Stimulated activated CD8-positive, alpha-beta memory T cell treated with anti-CD3 and anti-CD28 coated beads, Interleukin-15, amount 100 ng/mL, for 1 hour (primary cell): ENCODE results near the gene ATRN.
"Not testable (repeated sequence)": the region's sequence is repeated elsewhere in the genome, so short reads cannot be mapped to it uniquely, and the experiment has no call there.

ENCODE experiments used
- DNase-seq: peaks from one replicate; pipeline ENCODE4 v3.0.0-alpha.2; 2020; ENCODE audit warnings: low read depth

The ATRN gene

DNA sequence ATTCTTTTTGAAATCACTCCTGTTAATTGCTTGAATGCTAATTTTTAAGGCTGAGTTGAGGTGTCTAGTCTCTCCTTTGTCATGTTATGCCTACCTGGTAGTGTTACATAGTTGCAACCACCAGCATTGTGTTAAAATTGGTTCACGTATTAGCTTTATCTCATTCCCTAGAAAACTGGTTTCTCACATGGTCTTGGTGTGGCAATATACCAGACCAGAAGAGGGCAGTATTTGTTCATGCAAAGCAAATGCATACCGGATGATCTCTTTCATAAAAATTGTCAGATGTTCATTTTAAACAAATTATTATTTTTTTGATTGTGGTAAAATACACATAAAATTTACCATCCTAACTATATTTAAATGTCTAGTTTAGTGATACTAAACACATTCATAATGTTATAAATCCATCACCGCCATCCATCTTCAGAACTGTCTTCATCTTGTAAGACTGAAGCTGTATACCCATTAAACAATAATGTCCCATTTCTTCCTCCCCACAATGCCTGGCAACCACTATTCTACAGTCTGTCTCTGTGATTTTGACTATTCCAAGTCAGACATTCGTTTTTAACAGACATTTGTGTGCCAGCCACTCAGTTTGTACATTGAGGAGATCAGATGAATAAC is 92.8 kb downstream of the ATRN start:
- DNase-seq, result no peak

DNA sequence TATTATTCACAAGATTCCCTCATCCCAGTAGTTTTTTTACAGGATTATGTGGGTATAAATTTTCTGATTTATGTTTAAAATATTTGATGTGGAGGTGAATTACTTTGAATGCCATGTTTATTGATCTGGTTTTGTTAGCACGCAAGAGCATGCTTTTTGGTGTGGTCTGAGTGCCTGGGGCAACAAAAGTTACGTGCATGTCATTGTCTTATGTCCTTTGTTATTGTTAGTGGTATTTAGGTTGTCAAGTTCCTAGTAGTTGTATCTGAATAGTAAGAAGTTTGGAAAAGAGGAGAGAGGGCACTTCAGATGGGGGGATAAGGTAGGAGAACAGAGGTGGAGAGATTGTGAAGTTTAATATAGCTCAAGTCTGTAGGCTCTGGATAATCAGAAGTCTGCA is 95.0 kb downstream of the ATRN start:
- DNase-seq, result no peak

DNA sequence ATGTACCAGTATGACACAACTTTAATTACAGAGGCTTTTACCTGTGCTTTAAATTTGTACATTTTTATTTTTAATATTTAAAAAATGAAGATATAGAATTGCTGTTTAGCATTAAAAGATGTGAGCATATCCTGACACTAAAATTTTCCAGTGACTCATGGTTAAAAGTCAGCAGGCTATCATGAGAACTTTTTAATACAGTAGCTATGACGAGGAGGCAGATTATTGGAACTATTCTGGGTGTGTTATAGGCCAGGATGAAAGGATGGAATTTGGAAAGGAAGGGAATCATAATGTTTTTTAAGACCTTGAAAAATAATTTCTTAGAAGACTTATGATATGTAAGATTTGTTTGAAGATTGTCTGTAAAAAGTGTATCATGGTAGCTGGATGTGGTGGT is 101.3 kb downstream of the ATRN start:
- no peak for DNase-seq

DNA sequence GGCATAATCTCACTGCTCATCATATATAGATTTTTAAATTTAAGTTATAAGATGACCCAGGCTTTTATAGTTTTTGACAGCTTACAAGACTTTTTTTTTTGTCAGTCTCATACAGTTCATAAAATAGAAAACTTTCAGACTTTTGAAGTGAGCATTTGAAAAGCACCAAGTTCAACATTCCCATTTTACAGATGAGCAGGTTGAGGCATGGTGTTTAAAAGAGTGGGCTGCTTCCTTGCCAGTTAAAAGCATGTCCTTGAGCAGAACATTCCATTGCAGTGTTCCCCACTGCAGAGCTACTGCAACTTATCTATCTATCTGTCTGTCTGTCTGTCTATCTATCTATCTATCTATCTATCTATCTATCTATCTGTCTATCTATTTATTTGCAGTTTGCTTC is 105.5 kb downstream of the ATRN start:
- DNase-seq, result no peak

DNA sequence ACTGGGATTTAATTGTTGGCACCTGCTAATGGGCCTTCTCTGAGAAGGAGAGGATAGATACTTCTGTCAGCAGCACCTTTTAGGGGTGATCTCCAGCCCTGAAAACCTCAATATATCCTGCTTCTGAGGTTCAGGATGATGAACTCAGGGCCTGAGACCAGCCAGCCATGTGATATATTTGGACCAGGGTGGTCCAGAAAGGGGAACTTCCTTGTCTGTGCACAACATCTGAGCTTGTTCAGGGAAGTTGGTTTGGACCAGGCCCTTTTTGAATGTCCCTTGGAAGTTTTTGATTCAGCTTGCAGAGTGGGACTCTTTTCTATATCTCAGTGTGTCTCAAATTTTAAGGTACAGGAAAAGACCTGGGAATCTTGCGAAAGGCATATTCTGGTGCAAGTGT is 106.5 kb downstream of the ATRN start:
- no peak for DNase-seq

DNA sequence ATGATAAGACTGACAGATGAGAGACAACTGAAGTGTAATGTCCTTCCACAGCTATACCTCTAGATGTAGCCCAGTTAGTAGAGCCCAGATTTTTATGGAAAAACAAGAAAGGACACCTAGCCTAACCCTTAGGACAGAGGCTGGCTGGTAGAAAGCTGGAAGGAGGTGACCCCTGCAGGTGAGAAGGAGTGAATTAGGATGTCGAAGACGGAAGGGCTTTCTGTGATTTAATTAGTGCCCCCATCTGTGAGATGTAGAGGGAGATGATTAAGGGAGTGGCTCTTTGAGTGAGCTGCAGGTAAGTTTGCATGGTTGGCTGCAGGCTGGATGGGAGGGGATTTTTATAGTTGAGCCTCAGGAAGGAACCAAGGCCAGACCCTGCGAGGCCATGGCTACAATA is 109.6 kb downstream of the ATRN start:
- DNase-seq, result no peak

DNA sequence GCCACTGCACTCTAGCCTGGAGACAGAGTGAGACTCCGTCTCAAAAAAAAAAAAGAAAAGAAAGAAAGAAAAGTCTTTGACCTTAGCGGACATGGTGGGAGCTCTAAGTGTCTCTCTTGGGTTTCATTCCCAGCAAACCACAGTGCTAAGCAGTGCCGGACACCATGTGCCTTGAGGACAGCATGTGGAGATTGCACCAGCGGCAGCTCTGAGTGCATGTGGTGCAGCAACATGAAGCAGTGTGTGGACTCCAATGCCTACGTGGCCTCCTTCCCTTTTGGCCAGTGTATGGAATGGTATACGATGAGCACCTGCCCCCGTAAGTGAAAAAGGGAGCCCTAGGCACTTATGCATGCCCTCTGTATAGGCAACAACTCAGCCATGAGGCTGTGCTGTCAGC is 112.9 kb downstream of the ATRN start:
- no peak for DNase-seq

DNA sequence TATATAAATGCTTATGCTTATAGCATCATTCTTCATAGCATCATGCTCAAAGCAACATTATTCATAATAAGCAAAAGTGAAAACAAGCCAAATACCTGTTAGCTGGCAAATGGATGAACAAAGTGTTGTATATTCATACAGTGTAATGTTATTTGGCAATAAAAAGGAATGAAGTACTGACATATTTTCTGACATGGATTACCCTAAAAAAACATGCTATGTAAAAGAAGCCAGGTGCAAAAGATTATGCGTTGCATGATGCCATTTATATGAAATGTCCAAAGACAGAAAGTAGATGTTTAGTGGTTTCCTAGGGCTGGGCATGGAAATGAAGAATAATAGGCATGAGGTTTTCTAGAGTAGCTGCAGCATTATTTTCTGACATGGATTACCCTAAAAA is 115.3 kb downstream of the ATRN start:
- DNase-seq, result no peak

DNA sequence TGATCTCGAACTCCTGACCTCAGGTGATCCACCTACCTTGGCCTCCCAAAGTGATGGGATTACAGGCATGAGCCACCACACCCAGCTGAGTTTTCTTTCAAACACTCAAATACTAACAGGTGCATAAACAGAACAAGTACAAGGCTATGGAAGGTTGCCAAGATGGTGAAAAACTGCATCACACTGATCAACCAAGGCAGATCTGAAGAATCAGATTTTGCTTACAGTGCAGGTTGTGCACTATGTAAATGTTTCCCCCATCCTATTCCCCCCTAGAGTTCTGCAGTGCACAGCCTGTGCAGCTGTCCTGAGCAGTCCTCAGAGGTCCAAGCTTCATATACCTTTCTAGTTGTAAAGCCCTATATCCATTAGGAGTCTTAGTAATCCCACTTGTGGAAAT is 119.3 kb downstream of the ATRN start:
- no peak for DNase-seq

DNA sequence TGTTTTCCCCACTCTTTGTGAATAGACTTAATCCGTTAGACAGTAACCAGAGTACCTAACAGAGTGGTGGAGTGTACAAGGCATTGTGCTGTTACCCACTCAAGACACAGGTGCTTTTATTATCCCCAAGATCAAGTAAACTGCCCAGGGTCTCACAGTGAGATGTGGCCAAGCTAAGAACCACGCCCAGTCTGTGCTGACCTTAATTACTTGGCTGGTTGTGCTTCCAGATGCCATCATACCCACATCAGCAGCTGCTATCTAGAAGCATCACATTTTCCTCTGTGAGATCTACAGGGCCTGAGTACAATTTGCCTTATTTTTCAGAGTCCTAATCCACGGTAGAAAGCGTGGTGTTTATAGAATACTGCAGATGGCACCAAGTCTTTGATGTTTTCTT is 122.1 kb downstream of the ATRN start:
- no peak for DNase-seq

DNA sequence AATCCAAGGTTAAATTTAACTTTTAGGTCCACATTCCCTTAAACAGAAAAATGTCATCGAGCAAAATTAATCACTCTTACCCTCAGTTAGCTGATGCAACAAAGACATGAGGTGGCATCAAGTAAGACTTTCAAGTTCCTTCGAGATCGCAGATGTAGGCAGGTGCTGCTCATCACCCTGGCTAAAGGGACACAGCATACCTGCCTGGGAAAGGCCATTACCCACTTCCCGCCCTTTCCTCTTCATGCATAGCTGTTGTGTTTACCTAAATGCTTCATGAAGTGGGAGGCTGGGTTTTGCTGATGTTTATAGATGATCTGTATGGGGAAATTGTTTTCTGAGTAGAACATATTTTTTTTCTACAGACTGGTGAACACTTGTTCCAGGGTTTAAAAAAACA is 124.7 kb downstream of the ATRN start:
- no peak for DNase-seq

DNA sequence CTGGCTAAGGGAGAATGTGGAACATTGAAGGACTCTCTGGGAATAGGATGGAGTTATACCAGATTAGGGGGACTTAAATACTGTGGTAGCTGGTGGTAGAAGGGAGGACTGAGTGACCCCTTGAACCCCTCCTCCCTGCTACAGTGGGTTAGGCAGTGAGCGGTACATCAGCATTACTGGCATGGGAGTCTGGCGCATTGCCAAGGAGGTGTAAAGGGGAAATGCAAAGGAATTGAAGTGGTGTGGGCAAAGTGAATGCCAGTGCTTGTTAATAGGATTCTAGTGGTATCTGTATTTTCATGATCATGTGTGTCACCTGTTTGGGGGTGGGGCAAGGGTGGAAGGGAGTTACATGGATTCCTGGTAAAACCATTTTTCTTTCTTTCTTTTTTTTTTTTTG is 132.3 kb downstream of the ATRN start:
- DNase-seq, result no peak

DNA sequence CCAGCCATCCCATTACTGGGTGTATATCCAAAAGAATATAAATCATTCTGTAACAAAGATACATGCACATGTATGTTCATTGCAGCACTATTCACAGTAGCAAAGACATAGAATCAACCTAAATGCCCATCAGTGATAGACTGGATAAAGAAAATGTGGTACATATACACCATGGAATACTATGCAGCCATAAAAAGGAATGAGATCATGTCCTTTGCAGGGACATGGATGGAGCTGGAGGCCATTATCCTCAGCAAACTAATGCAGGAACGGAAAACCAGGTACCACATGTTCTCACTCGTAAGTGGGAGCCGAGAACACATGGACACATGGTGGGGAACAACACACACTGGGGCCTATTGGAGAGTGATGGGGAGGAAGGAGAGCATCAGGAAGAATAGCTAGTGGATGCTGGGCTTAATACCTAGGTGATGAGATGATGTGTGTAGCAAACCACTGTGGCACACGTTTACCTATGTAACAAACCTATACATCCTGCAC is 134.6 kb downstream of the ATRN start:
- not testable (repeated sequence) for DNase-seq

DNA sequence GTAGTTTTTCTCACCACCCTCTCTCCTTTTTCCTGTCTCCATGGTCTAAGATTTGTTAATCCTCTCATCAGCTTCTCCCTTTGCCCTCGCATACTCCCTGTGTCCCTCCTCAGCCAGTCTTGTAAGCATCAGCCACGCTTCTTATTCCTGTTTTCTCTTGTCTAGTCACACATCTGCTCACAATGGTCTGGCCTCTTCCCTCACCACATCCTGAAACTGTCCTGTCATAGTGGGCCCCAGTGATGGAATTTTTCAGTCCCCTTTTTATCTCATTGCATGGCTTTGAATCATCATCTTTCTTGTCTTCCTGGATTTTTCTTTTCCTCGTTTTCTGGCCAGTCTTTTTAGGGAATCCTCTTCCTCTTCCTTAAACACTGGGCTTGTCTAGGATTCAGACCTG is 135.2 kb downstream of the ATRN start:
- DNase-seq, result no peak

DNA sequence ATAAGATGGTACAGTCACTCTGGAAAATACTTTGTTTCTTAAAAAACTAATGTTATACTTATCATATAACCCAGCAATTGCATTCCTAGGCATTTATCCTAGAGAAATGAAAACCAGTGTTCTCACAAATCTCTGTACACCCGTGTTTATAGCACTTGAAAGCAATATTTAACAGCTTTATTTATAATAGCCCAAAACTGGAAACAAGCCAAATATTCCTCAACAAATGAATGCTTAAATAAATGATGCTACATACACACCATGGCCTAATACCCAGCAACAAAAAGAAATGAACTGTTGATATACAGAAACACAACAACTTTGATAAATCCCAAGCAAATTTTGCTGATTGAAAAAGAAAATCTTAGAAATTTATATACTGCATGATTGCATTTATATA is 141.1 kb downstream of the ATRN start:
- DNase-seq, result no peak

DNA sequence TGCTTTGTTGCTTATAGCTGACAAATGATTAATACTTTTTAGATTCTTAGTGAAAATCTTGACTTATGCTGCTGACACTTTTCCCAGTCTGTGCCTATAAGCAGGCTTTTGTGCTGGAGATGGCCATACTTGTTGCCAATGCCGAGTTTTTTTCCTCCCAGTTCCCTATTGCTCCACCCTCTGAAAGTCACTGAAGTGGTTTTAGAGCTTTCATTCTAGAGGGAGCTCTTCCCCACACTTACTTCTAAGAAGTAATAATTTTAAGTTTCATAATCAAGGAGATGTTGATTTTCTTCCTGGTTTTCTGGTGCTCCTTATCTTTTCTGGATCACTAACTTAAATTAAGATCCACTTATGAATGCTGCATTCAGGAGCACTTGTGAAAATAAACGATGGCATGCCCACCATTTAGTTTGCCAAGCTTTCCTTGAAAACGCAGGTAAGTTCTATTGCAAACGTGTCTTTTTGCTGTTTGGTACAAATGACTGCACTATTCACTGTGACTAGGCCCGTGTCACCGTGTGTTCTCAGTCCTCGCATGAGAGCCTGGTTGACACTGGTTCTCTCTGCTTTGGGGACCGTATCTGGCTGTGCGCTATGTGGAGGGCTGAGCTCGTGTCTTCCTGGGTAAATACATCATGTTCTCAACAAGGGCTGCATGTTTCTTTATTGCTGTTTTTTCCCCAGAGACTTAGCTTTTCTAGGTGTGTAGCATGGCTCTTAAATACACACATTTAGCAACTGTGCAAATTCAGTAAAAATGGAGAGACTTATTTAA is 142.2 kb downstream of the ATRN start:
- no peak for DNase-seq

DNA sequence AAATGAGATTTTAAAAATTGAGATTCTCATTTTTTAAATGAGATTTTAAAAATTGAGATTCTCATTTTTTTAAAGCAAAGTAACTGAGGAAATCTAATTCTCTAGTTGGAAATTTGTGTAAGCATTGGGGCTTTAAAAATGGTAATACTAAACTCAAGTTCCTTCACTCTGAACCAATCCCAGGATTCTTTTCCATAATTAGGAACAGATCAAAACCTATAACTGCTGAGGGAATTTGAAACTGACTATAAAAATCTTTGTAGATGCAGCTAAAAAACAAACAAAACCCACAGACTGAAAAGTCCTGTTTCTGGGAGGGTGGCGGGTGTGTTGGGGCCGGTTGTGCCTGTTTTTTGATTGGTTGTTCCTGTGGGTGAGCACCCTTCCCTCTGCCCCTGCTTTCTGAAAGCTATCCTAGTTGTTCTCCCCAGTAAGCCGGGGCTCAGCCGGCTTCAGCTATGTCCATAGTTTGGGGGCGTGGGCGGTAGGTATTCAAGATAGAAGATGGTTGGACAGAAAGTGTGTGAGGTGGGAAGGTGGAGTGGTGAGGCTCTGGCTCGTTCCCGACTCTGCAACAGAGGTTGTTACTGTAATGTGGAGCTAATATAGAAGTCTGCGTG is 143.1 kb downstream of the ATRN start:
- DNase-seq, result no peak

DNA sequence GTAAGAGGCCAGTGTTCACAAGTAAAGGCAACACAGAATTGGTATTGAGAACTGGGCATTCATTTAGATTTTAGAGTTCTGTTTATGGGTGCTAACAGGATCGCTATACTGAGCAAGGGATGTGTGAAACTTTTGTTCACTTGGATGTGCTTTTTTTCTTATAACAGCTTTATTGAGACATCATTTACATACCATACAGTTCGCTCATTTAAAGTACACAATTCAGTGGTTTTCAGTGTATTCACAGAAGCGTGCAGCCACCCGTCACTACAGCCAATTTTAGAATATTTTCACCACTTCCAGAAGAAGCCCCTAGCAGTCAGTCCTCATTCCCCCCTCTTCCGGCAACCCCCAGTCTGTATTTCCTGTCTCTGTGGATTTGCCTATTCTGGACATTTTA is 143.6 kb downstream of the ATRN start:
- no peak for DNase-seq

DNA sequence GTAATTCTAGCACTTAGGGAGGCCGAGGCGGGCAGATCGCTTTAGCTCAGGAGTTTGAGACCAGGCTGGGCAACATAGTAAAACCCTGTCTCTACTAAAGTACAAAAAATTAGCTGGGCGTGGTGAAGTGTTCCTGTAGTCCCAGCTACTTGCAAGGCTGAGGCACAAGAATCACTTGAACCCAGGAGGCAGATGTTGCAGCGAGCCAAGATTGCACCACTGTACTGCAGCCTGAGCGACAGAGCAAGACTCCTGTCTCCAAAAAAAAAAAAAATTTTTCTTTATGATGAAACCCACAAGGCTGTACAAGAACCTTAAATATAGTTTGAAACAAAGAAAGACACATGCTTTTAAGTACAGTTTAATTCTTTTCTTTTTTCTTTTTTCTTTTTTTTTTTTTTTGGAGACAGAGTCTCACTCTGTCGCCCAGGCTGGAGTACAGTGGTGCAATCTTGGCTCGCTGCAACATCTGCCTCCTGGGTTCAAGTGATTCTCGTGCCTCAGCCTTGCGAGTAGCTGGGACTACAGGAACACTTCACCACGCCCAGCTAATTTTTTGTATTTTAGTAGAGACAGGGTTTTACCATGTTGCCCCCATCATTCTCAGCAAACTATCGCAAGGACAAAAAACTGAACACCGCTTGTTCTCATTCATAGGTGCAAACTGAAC is 144.5 kb downstream of the ATRN start:
- DNase-seq, result not testable (repeated sequence)

DNA sequence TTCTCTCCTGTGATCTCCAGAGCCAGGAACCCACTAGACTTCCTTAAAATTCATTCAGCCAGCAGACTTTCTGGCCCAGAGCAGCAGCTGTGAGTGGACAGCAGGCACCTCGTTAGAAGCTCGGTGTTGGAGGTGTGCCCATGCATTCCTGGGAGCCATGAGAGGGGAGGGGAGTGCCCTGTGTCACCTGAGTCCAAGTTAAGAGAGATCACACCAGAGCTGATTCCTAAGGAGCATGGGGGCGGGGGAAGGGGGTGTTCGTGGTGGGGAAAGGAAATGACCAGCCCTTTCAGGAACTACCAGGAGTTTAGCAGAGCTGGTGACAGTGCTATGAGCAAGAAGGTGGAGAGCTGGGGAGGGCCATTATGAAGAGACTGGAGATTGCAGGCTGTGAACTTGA is 145.4 kb downstream of the ATRN start:
- no peak for DNase-seq

DNA sequence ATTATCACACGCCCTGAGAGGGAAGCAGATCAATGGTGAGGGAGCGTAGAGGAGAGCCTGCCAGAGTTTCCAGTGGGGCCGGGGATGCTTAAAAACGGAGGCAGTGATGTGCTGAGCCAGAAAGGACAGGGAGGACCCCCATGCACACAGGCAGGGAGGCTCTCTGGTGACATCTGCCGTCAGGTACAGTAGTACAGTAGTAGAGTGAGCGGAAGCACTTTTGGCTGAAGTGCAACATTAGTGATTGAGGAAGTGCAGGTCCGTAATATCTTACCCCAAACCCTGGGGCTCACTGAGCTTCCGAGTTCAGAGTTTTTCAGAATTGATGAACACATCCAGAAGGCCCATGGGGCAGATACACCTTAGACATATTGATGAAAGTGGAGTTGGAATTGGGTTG is 150.3 kb downstream of the ATRN start:
- no peak for DNase-seq

DNA sequence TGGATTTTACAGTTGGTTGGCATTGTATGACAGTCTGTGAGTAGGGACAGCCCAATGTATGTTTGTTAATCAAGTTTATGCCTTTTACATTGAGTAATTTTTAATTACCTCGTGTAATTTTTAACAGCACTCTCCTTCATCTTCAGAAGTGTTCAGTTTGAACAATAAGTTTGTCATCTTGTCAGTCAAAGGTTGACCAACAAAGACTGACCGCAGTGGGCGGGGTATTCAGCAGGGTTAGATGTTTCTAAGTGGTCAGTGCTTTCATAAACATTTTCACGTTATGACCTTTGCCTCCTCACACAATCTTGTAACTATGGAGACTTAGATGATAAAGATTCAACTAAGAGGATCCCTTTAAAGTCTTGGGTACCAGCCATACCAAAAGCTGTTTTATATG is 151.6 kb downstream of the ATRN start:
- DNase-seq, result no peak

DNA sequence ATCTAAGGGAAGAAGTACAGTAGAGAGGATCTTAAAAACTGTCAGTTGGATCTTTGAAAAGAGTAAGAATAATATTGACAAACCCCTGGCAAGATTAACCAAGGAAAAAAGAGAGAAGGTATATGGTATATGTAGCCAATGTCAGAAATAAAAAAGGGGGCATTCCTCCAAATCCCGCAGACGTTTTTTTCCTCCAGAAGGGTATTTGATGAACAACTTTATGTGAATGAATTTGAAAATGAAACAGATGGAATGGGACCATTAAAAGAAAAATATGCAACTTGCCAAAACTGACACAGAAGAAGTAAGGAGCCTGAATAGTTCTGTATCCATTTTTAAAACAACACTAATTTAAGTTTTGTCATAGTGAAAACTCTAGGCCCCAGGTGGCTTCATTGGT is 156.7 kb downstream of the ATRN start:
- DNase-seq, result no peak
